ENCODE measurements around the gene PDGFD. TPM values are rescaled to one million over a fixed set of nuclear protein-coding genes. Genes with fewer than 3 reads are reported as not detected.

The PDGFD gene
- total RNA-seq, 1 experiment from 2014 or later: 1.7 TPM

- Mint-ChIP-seq H3K27me3 (ENCODE audit: low read depth) (no peaks in the 10 kb centered on the region), H3K27ac (no peak overlapping the region; a peak in 1 of 7 replicates), H3K4me3 (no peak overlapping the region), H3K36me3 (ENCODE audit: insufficient read depth in 1 of 3, low read depth in 3 of 3) (peaks cover 2 to 9% (median 5%) of the 10 kb centered on the region in 3 experiments; a peak in 4 of 7 replicates), H3K4me1 (peaks cover 6 to 13% of the 10 kb centered on the region in 2 experiments), H3K9me3 (peaks cover 4 to 6% of the 10 kb centered on the region in 2 experiments)
- H2AK5ac ChIP-seq (ENCODE audit: insufficient read length, low read length): no peak overlapping the region
- H3K27me3 ChIP-seq (ENCODE audit: insufficient read depth, low read length): no peaks in the 10 kb centered on the region
- no peak overlapping the region for H4K91ac ChIP-seq (ENCODE audit: insufficient read length, low read depth, low read length)
- H3K4me2 ChIP-seq (ENCODE audit: insufficient read depth, insufficient read length, low read length): no peak overlapping the region
- H2BK20ac ChIP-seq (ENCODE audit: low read depth, low read length, poor library complexity, severe bottlenecking): no peak overlapping the region
- no CpG with 5 or more reads among the region's 7 CpGs for WGBS (ENCODE audit: extremely low coverage, insufficient read length, low lambda C conversion rate)
- H3K4me1 ChIP-seq (ENCODE audit: insufficient read depth, low read length): no peaks in the 10 kb centered on the region
- no peak overlapping the region for H4K8ac ChIP-seq (replicated peaks; ENCODE audit: insufficient read length, low read depth, low read length)
- no peak overlapping the region for H3K9ac ChIP-seq (ENCODE audit: extremely low read depth, insufficient read length, low read length)
- no peak overlapping the region for H3K14ac ChIP-seq (ENCODE audit: insufficient read depth, low read length)
- no peak overlapping the region for H2BK5ac ChIP-seq (ENCODE audit: insufficient read length, low read length)
- TF ChIP-seq CTCF (conservative IDR thresholded peaks at IDR 0.05): no peak
- no peaks in the 10 kb centered on the region for H3K79me1 ChIP-seq (ENCODE audit: insufficient read depth, low read depth, low read length, poor library complexity, severe bottlenecking)
- no peak overlapping the region for H2BK15ac ChIP-seq (ENCODE audit: low read depth, low read length)
- no peak overlapping the region for H2AFZ ChIP-seq (ENCODE audit: low read length)
- no peak overlapping the region for H3K18ac ChIP-seq (ENCODE audit: insufficient read length, low read depth, low read length)
- no peak for DNase-seq
- no peak overlapping the region for H3K27ac ChIP-seq (ENCODE audit: insufficient read length, low read depth, low read length)
- H4K5ac ChIP-seq (ENCODE audit: insufficient read length, low read depth, low read length): no peak overlapping the region
- no peaks in the 10 kb centered on the region for H4K20me1 ChIP-seq (ENCODE audit: control insufficient read depth, insufficient read depth, insufficient read length)
- H3K23ac ChIP-seq (ENCODE audit: insufficient read length, low read depth, low read length): no peak overlapping the region
- H3K4ac ChIP-seq (ENCODE audit: low read depth, low read length): no peak overlapping the region
- no peak overlapping the region for H2BK12ac ChIP-seq (ENCODE audit: insufficient read length, low read depth, low read length)
- no peak overlapping the region for H2BK120ac ChIP-seq (ENCODE audit: low read depth, low read length, poor library complexity, severe bottlenecking)
- no peak overlapping the region for H3K56ac ChIP-seq (ENCODE audit: insufficient read length, low read depth, low read length)
- no peaks in the 10 kb centered on the region for H3K9me3 ChIP-seq (ENCODE audit: control insufficient read depth, low read depth, low read length)
- no peaks in the 10 kb centered on the region for H3K79me2 ChIP-seq (ENCODE audit: insufficient read depth, low read length)
- no peaks in the 10 kb centered on the region for H3K23me2 ChIP-seq (ENCODE audit: insufficient read length, low read depth, low read length, poor library complexity, severe bottlenecking)
- no peak overlapping the region for H3T11ph ChIP-seq (ENCODE audit: low read length)
Observed at GRCh38 chr11:104154296-104154695, 9.7 kb downstream of the PDGFD start.
